ENCODE measurements around the gene SLC29A2.

Gene SLC29A2

GRCh38 chr11:66334605-66335442, 36.7 kb downstream of the SLC29A2 start (continued):
- TF ChIP-seq OSR1 (CRISPR knock-in tag; IDR thresholded peaks at IDR 0.05) (no peak), ZFP3 (CRISPR knock-in tag; IDR thresholded peaks at IDR 0.05) (no peak), TCF4 (CRISPR knock-in tag; IDR thresholded peaks at IDR 0.05; ENCODE audit: borderline replicate concordance) (no peak), CSRNP3 (CRISPR knock-in tag; IDR thresholded peaks at IDR 0.05) (no peak), PPARA (CRISPR knock-in tag; IDR thresholded peaks at IDR 0.05; ENCODE audit: borderline replicate concordance) (no peak), ZNF565 (CRISPR knock-in tag; conservative IDR thresholded peaks at IDR 0.05; ENCODE audit: low read depth) (no peak), ZFP30 (CRISPR knock-in tag; IDR thresholded peaks at IDR 0.05) (no peak)

GRCh38 chr11:66333896-66334604, 37.5 kb downstream of the SLC29A2 start:
- TF ChIP-seq GLIS3 (CRISPR knock-in tag; IDR thresholded peaks at IDR 0.05): no peak
- ATAC-seq: no peak

- TF ChIP-seq TSHZ2 (CRISPR knock-in tag; IDR thresholded peaks at IDR 0.05) (no peak), ARNTL (CRISPR knock-in tag; IDR thresholded peaks at IDR 0.05; ENCODE audit: borderline replicate concordance, low read depth) (no peak), ZFP30 (CRISPR knock-in tag; IDR thresholded peaks at IDR 0.05) (no peak), SNAI2 (CRISPR knock-in tag; IDR thresholded peaks at IDR 0.05) (no peak), TCF4 (CRISPR knock-in tag; IDR thresholded peaks at IDR 0.05; ENCODE audit: borderline replicate concordance) (no peak), GLIS3 (CRISPR knock-in tag; IDR thresholded peaks at IDR 0.05) (no peak), ISL1 (CRISPR knock-in tag; IDR thresholded peaks at IDR 0.05) (no peak)
- ATAC-seq: no peak
These were observed 38.2 kb downstream of the SLC29A2 start for GRCh38 chr11:66333220-66333877.

- no peak for ATAC-seq
- TF ChIP-seq ZNF70 (CRISPR knock-in tag; IDR thresholded peaks at IDR 0.05) (no peak), ZNF565 (CRISPR knock-in tag; conservative IDR thresholded peaks at IDR 0.05; ENCODE audit: low read depth) (no peak), ESRRG (CRISPR knock-in tag; IDR thresholded peaks at IDR 0.05) (no peak), ZFP3 (CRISPR knock-in tag; IDR thresholded peaks at IDR 0.05) (no peak), CSDC2 (CRISPR knock-in tag; IDR thresholded peaks at IDR 0.05) (no peak), PATZ1 (CRISPR knock-in tag; IDR thresholded peaks at IDR 0.05; ENCODE audit: borderline replicate concordance) (no peak), TSHZ2 (CRISPR knock-in tag; IDR thresholded peaks at IDR 0.05) (no peak), ARNTL (CRISPR knock-in tag; IDR thresholded peaks at IDR 0.05; ENCODE audit: borderline replicate concordance, low read depth) (no peak), TOX (CRISPR knock-in tag; IDR thresholded peaks at IDR 0.05; ENCODE audit: borderline replicate concordance) (no peak), RARB (CRISPR knock-in tag; IDR thresholded peaks at IDR 0.05) (no peak), TCF4 (CRISPR knock-in tag; IDR thresholded peaks at IDR 0.05; ENCODE audit: borderline replicate concordance) (no peak), ZNF8 (CRISPR knock-in tag; IDR thresholded peaks at IDR 0.05) (no peak), SNAI2 (CRISPR knock-in tag; IDR thresholded peaks at IDR 0.05) (no peak), BACH2 (CRISPR knock-in tag; IDR thresholded peaks at IDR 0.05; ENCODE audit: borderline replicate concordance) (no peak), ZFP30 (CRISPR knock-in tag; IDR thresholded peaks at IDR 0.05) (no peak), CSRNP3 (CRISPR knock-in tag; IDR thresholded peaks at IDR 0.05) (no peak), GLIS3 (CRISPR knock-in tag; IDR thresholded peaks at IDR 0.05) (no peak)
These were observed 39.0 kb downstream of the SLC29A2 start for GRCh38 chr11:66332371-66333219.
